ENCODE data around the gene MMAB.

Gene MMAB

GRCh38 chr12:109549613-109550270 is 23.6 kb downstream of the MMAB start:
- in situ Hi-C loops (cut with HindIII; ENCODE audit: low sequenced_read_pairs) = loop anchor here (25.0 kb wide), 1 partner anchor 238 kb away; no protein-coding TSS in a partner anchor
- no peak for DNase-seq (ENCODE audit: low read depth)
- no peak for TF ChIP-seq CTCF (IDR thresholded peaks at IDR 0.05; ENCODE audit: low read depth, low read length, missing control alignments)
- H3K4me3 ChIP-seq (ENCODE audit: low read depth, low read length) = no peak overlapping the region

GRCh38 chr12:109548258-109548657 is 25.0 kb downstream of the MMAB start:
- in situ Hi-C loops (cut with HindIII; ENCODE audit: low sequenced_read_pairs) = loop anchor here (25.0 kb wide), 1 partner anchor 239 kb away; no protein-coding TSS in a partner anchor
- no peak overlapping the region for H3K4me3 ChIP-seq (ENCODE audit: low read depth, low read length)
- TF ChIP-seq CTCF (IDR thresholded peaks at IDR 0.05; ENCODE audit: low read depth, low read length, missing control alignments) = no peak
- DNase-seq (ENCODE audit: low read depth) = no peak

DNA sequence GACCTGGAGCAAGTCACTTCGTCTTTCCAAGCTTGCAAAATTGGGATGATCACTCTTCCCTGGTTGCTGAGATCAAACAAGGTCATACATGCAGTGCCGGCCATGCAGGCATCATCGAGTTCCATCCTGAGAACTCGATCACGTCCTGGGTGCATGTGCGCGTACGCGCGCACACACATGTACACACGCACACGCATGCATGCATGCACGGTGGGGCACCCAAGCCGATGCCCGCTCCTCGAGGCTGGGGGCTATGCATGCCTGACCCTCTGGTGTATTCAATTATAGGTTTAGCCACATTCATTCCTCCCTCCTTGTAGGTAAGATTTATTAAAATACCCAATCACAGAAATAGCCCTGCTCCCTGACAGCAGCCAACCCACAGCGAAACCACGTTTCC is 26.0 kb downstream of the MMAB start:
- no peak overlapping the region for H3K4me3 ChIP-seq (ENCODE audit: low read depth, low read length)
- in situ Hi-C loops (cut with HindIII; ENCODE audit: low sequenced_read_pairs) = loop anchor here (25.0 kb wide), 1 partner anchor 240 kb away; no protein-coding TSS in a partner anchor
- no peak for TF ChIP-seq CTCF (IDR thresholded peaks at IDR 0.05; ENCODE audit: low read depth, low read length, missing control alignments)
- DNase-seq (ENCODE audit: low read depth) = no peak

GRCh38 chr12:109545826-109546225 is 27.5 kb downstream of the MMAB start:
- in situ Hi-C loops (cut with HindIII; ENCODE audit: low sequenced_read_pairs) = loop anchor here (25.0 kb wide), 1 partner anchor 241 kb away; no protein-coding TSS in a partner anchor
- no peak overlapping the region for H3K4me3 ChIP-seq (ENCODE audit: low read depth, low read length)
- TF ChIP-seq CTCF (IDR thresholded peaks at IDR 0.05; ENCODE audit: low read depth, low read length, missing control alignments) = no peak
- DNase-seq (ENCODE audit: low read depth) = no peak

GRCh38 chr12:109544955-109545531 is 28.3 kb downstream of the MMAB start:
- no peak for DNase-seq (ENCODE audit: low read depth)
- no peak overlapping the region for H3K4me3 ChIP-seq (ENCODE audit: low read depth, low read length)
- no peak for TF ChIP-seq CTCF (IDR thresholded peaks at IDR 0.05; ENCODE audit: low read depth, low read length, missing control alignments)
- in situ Hi-C loops (cut with HindIII; ENCODE audit: low sequenced_read_pairs) = loop anchor here (25.0 kb wide), 1 partner anchor 242 kb away; no protein-coding TSS in a partner anchor

GRCh38 chr12:109542876-109543275 is 30.4 kb downstream of the MMAB start:
- TF ChIP-seq CTCF (IDR thresholded peaks at IDR 0.05; ENCODE audit: low read depth, low read length, missing control alignments) = no peak
- DNase-seq (ENCODE audit: low read depth) = no peak
- in situ Hi-C loops (cut with HindIII; ENCODE audit: low sequenced_read_pairs) = loop anchor here (25.0 kb wide), 1 partner anchor 244 kb away; no protein-coding TSS in a partner anchor
- no peak overlapping the region for H3K4me3 ChIP-seq (ENCODE audit: low read depth, low read length)
